Small intestine (tissue), 7 donors: ENCODE measurements around the gene SYMPK. TPM values are rescaled to one million over a fixed set of nuclear protein-coding genes. Genes with fewer than 3 reads are reported as not detected.
A peak's percentile ranks its signal among the peaks of the same experiment; 100 is the strongest.
"Not testable (repeated sequence)": the region's sequence is repeated elsewhere in the genome, so short reads cannot be mapped to it uniquely, and the experiment has no call there.

Experiments used
- DNase-seq, 2 donors: peaks; one replicate each; pipeline versions ENCODE4 v3.0.0 to v3.0.0-alpha.2; 2013
- FAIRE-seq: peaks from 2 replicates; lab custom pipeline; 2012; peaks lifted over from hg19 to GRCh38; lab: Jason Lieb, UNC
- H3K27ac ChIP-seq, 3 donors: one replicate each; pipeline ENCODE4 v1.5.1; 2013; ENCODE audit warnings: low read length in 2 of 3, mild to moderate bottlenecking in 2 of 3, control low read depth in 1 of 3, inconsistent platforms in 1 of 3, low read depth in 1 of 3, moderate library complexity in 1 of 3
- H3K27me3 ChIP-seq, 3 donors: one replicate each; pipeline ENCODE4 v1.6.1; 2013; ENCODE audit warnings: low read length in 3 of 3, inconsistent platforms in 1 of 3; ENCODE audit not compliant: control insufficient read depth in 3 of 3, insufficient read depth in 3 of 3
- H3K36me3 ChIP-seq, 3 donors: one replicate each; pipeline ENCODE4 v1.6.1; 2013; ENCODE audit warnings: low read length in 3 of 3, inconsistent platforms in 1 of 3, low read depth in 1 of 3, mild to moderate bottlenecking in 1 of 3, moderate library complexity in 1 of 3; ENCODE audit not compliant: control insufficient read depth in 3 of 3, insufficient read depth in 2 of 3
- H3K4me1 ChIP-seq, 3 donors: one replicate each; pipeline ENCODE4 v1.6.1; 2013; ENCODE audit warnings: low read length in 2 of 3, inconsistent platforms in 1 of 3, low read depth in 1 of 3, mild to moderate bottlenecking in 1 of 3, moderate library complexity in 1 of 3; ENCODE audit not compliant: control insufficient read depth in 3 of 3, insufficient read depth in 2 of 3
- H3K4me3 ChIP-seq, 3 donors: one replicate each; pipeline ENCODE4 v1.5.1; 2013; ENCODE audit warnings: low read length in 3 of 3, control low read depth in 1 of 3, inconsistent platforms in 1 of 3, low read depth in 1 of 3, mild to moderate bottlenecking in 1 of 3, moderate library complexity in 1 of 3
- H3K9me3 ChIP-seq, 2 donors: one replicate each; pipeline ENCODE4 v1.6.1; 2013; ENCODE audit warnings: low read depth in 1 of 2, low read length in 1 of 2; ENCODE audit not compliant: control insufficient read depth in 2 of 2, insufficient read depth in 1 of 2
- WGBS, 3 donors: extraction: QIAGEN DNeasy Blood & Tissue Kit; methylation state at CpG; one replicate each; pipeline ENCODE4 v1.1.7; 2013; 5-methylcytosine and 5-hydroxymethylcytosine counted together
- polyA plus RNA-seq, 4 donors: library from polyadenylated mRNA; stranded (reverse) in 3 of 4; unstranded in 1 of 4; fragments of 200-250 nt in 3 of 4; fragments of 120-200 nt in 1 of 4; gene quantifications; one replicate each; pipeline versions ENCODE4 v1.2.1 to v1.2.3, GENCODE V29; 2013
- donor health status: healthy with polysubstance abuse.
- donor health status: control.
- donor health status: control.
- donor health status: Bipolar disorder and iron deficiency.
- donor health status: healthy.

Gene SYMPK
- polyA plus RNA-seq, 4 donors = 64.8 to 106 (median 72.4) TPM

- FAIRE-seq (no peak), DNase-seq (no peak)
- peaks cover 0 to 5% (median 0%) of the 10 kb centered on the region in 3 donors for H3K27me3 ChIP-seq
- H3K27ac ChIP-seq = no peak overlapping the region
- WGBS, 3 donors = 82 to 89% (median 85%) methylated on average over 52 to 57 of the region's 57 CpGs
- H3K4me3 ChIP-seq = no peak overlapping the region
- H3K9me3 ChIP-seq = no peaks in the 10 kb centered on the region
- H3K4me1 ChIP-seq = no peaks in the 10 kb centered on the region
- H3K36me3 ChIP-seq = no peaks in the 10 kb centered on the region
These were observed 58.6 kb downstream of the SYMPK start for GRCh38 chr19:45804140-45804958.

GRCh38 chr19:45801603-45802175, 61.3 kb downstream of the SYMPK start:
- Histone ChIP-seq H3K27ac (no peak overlapping the region), H3K4me3 (no peak overlapping the region), H3K9me3 (no peaks in the 10 kb centered on the region), H3K4me1 (no peaks in the 10 kb centered on the region), H3K36me3 (no peaks in the 10 kb centered on the region), H3K27me3 (peaks cover 0 to 5% (median 0%) of the 10 kb centered on the region in 3 donors)
- 76 to 79% (median 77%) methylated on average over 7 of the region's 7 CpGs for WGBS, 3 donors
- DNase-seq (no peak), FAIRE-seq (no peak)

- FAIRE-seq = no peak
- Histone ChIP-seq H3K27me3 (peaks cover 0 to 3% (median 0%) of the 10 kb centered on the region in 3 donors), H3K36me3 (no peaks in the 10 kb centered on the region), H3K9me3 (no peaks in the 10 kb centered on the region), H3K27ac (no peak overlapping the region), H3K4me1 (no peaks in the 10 kb centered on the region), H3K4me3 (no peak overlapping the region)
- DNase-seq = no peak
- 77 to 82% (median 78%) methylated on average over 8 of the region's 8 CpGs for WGBS, 3 donors
These were observed 62.8 kb downstream of the SYMPK start for GRCh38 chr19:45800070-45800553.

GRCh38 chr19:45799541-45799940, 63.4 kb downstream of the SYMPK start:
- not testable (repeated sequence) for H3K9me3 ChIP-seq, H3K36me3 ChIP-seq, H3K4me3 ChIP-seq, H3K27ac ChIP-seq, FAIRE-seq, H3K27me3 ChIP-seq, DNase-seq, H3K4me1 ChIP-seq
- WGBS, 3 donors = 72 to 85% (median 76%) methylated on average over 5 of the region's 5 CpGs

- Histone ChIP-seq H3K36me3 (no peaks in the 10 kb centered on the region), H3K4me1 (no peaks in the 10 kb centered on the region), H3K27ac (no peak overlapping the region), H3K27me3 (peaks cover 0 to 3% (median 0%) of the 10 kb centered on the region in 3 donors), H3K4me3 (no peak overlapping the region), H3K9me3 (no peaks in the 10 kb centered on the region)
- DNase-seq (peak; percentile 54 to 75), FAIRE-seq (no peak)
- WGBS, 3 donors = 4 to 8% (median 6%) methylated on average over 10 of the region's 10 CpGs
These were observed 63.9 kb downstream of the SYMPK start for GRCh38 chr19:45798995-45799517.

GRCh38 chr19:45794627-45795026, 68.3 kb downstream of the SYMPK start:
- no peak for DNase-seq
- FAIRE-seq = no peak
- Histone ChIP-seq H3K36me3 (peaks cover 0 to 12% (median 0%) of the 10 kb centered on the region in 3 donors), H3K9me3 (no peaks in the 10 kb centered on the region), H3K4me1 (peaks cover 0 to 13% (median 6%) of the 10 kb centered on the region in 3 donors), H3K4me3 (no peak overlapping the region), H3K27ac (no peak overlapping the region), H3K27me3 (no peaks in the 10 kb centered on the region)
- 70 to 77% (median 77%) methylated on average over 2 of the region's 2 CpGs for WGBS, 3 donors

GRCh38 chr19:45793876-45794275, 69.1 kb downstream of the SYMPK start:
- peaks cover 0 to 13% (median 6%) of the 10 kb centered on the region in 3 donors for H3K4me1 ChIP-seq
- H3K36me3 ChIP-seq = peaks cover 0 to 19% (median 0%) of the 10 kb centered on the region in 3 donors
- H3K27me3 ChIP-seq = no peaks in the 10 kb centered on the region
- no peak overlapping the region for H3K4me3 ChIP-seq
- no peak for DNase-seq
- H3K9me3 ChIP-seq = no peaks in the 10 kb centered on the region
- H3K27ac ChIP-seq = no peak overlapping the region
- FAIRE-seq = no peak
- WGBS, 3 donors = 30 to 47% (median 42%) methylated on average over 6 of the region's 6 CpGs

- no peaks in the 10 kb centered on the region for H3K27me3 ChIP-seq
- peaks cover 0 to 13% (median 6%) of the 10 kb centered on the region in 3 donors for H3K4me1 ChIP-seq
- no peak for FAIRE-seq
- no peaks in the 10 kb centered on the region for H3K9me3 ChIP-seq
- no peak for DNase-seq
- no peak overlapping the region for H3K4me3 ChIP-seq
- peak overlapping the region in 2 of 3 donors; percentile 19 to 62 for H3K27ac ChIP-seq
- peaks cover 0 to 27% (median 0%) of the 10 kb centered on the region in 3 donors for H3K36me3 ChIP-seq
- WGBS, 3 donors = 22 to 39% (median 36%) methylated on average over 3 of the region's 3 CpGs
These were observed 69.8 kb downstream of the SYMPK start for GRCh38 chr19:45793178-45793564.
